Dendritic cell treated with granulocyte-macrophage colony-stimulating factor and Interleukin-4, amounts not matched to agents 40 ng/mL and 50 ng/mL, for 4 days (primary cell): ENCODE measurements around the gene PPP1R16B.

Experiments
- H3K27ac Mint-ChIP-seq: one replicate; pipeline ENCODE4 v1.8.0; 2022; ENCODE audit warnings: mild to moderate bottlenecking, mixed read lengths
- H3K27me3 Mint-ChIP-seq: one replicate; pipeline ENCODE4 v1.8.0; 2022; ENCODE audit warnings: mild to moderate bottlenecking, mixed read lengths
- H3K36me3 Mint-ChIP-seq: one replicate; pipeline ENCODE4 v1.8.0; 2022; ENCODE audit warnings: low read depth, mixed read lengths
- H3K4me1 Mint-ChIP-seq: one replicate; pipeline ENCODE4 v1.8.0; 2022; ENCODE audit warnings: low read depth, mixed read lengths
- H3K4me3 Mint-ChIP-seq: one replicate; pipeline ENCODE4 v1.8.0; 2022; ENCODE audit warnings: mild to moderate bottlenecking, moderate library complexity, mixed read lengths
- H3K9me3 Mint-ChIP-seq: one replicate; pipeline ENCODE4 v1.8.0; 2022; ENCODE audit warnings: mixed read lengths
- intact Hi-C: fragments of 100-400 bp; cut with micrococcal nuclease; formaldehyde crosslinking; loops from one replicate; pipeline ENCODE4 v1.15.0; 2022

PPP1R16B gene

DNA sequence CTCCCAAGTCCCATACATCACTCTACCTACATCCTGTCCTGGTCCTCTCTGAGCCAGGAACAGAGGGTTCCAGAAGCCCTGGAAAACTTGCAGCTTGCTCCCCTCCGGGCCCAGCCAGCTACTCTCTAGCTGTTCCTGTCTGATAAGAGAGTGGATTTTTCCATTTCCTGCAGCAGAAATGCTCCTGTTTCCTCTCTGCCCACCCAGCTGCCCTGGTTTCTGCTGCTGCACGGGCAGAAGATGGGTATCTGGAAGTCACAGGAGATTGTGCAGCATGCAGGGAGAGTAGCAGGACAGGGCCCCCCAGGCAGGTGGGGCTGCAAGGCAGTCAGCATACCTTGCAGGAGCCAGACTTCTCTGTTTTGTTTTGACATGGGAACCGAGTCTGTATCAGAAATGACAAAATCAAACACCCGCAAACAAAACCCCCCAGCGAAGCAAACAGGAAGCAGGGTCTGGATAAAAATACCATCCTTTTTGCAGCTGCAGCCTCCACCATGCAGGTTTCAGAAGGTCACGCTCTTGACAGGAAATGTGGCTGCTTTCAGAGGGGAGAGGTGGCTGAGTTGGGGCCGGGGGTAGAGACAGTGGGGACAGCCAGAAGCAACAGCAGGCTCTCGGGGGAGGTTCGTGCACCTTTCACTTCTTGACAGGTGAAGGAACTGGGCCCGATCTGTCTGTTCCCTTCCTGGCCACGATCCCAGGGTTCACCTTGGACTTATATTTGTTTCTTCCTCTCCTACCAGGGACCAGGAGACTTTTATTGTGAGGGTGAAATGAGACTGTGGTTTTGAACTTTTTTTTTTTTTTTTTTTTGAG, 69.9 kb downstream of the PPP1R16B start:
- intact Hi-C loops, result no loop called here
- Mint-ChIP-seq H3K36me3 (no peaks in the 10 kb centered on the region), H3K4me1 (peaks cover 24% of the 10 kb centered on the region), H3K27ac (no peak overlapping the region), H3K27me3 (peaks cover 12% of the 10 kb centered on the region), H3K9me3 (no peaks in the 10 kb centered on the region), H3K4me3 (no peak overlapping the region)

DNA sequence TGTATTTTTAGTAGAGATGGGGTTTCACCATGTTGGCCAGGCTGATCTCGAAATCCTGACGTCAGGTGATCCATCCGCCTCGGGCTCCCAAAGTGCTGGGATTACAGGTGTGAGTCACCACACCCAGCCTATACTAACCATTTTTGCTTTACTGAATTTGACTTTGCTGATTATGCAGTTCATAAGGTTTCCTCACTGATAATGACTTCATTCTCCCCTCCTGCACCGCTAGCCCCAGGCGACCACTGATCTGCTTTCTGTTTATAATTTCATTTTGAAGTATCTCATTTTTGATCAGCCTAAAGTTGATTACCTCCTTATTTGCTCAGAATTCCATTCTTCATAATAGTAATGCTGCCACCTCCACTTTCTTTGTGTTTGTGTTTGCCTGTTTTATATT, 72.0 kb downstream of the PPP1R16B start:
- peaks cover 15% of the 10 kb centered on the region for H3K4me1 Mint-ChIP-seq
- no peaks in the 10 kb centered on the region for H3K36me3 Mint-ChIP-seq
- intact Hi-C loops, result no loop called here
- H3K9me3 Mint-ChIP-seq, result no peaks in the 10 kb centered on the region
- peaks cover 12% of the 10 kb centered on the region for H3K27me3 Mint-ChIP-seq
- no peak overlapping the region for H3K4me3 Mint-ChIP-seq
- no peak overlapping the region for H3K27ac Mint-ChIP-seq

DNA sequence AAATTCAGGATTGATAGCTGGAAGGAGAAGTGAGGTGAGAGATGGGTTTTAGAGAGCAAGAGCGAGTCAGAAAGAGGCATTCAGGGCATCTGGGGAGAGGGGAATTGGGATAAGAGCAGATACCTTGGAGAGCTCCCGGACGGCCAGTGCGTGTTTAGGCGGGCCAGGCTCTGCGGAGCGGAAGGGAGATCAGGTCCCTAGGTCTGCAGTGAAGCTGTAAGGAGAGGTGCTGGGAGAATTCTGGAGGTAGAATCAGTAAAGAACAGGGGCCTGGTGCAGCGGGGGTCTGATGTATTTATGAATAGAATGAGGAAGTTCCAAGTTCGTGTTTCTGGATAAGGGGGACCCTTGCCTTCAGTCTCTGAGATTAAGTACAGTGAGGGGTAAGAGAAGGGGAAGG, 73.4 kb downstream of the PPP1R16B start:
- Mint-ChIP-seq H3K27ac (no peak overlapping the region), H3K36me3 (no peaks in the 10 kb centered on the region), H3K27me3 (peaks cover 12% of the 10 kb centered on the region), H3K4me3 (no peak overlapping the region), H3K9me3 (no peaks in the 10 kb centered on the region), H3K4me1 (peaks cover 15% of the 10 kb centered on the region)
- intact Hi-C loops, result no loop called here

DNA sequence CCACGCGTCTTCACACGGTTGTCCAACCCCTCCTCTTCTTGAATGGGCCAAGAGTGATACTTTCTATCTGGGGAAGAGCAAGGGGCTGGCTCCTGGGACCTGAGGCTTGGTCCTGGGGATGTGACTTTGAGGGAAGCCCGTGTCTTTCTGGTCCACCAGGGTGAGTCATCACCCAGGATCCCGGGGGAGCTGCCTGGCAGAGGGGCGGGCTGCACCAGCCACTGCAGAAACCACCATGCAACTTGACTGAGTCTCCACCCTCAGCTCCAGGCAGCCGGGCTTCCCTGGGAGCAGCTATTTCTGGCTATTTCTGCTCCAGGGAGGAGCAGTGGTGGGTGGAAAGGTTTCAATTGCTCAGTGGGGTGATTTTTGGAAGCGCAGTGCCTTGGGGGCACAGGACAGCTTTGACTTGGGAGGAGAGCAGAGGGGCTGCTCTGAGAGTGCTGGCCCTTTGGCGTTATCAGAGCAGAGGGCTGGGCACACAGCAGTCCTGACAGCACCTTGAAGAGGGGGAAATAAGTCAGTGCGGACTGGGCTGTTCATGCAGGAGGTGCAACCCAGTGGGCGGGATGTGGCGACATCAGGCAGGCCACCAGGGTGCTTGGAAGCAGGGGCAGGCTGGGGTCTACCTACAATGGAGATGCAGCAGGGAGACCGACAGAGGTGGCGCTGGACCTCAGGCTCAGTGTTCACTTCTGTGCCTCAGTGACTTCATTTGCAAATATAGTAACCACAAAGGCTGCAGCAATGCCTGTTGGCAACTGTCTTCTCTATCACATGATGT, 75.6 kb downstream of the PPP1R16B start:
- intact Hi-C loops, result no loop called here
- Mint-ChIP-seq H3K27me3 (peaks cover 5% of the 10 kb centered on the region), H3K4me1 (peaks cover 5% of the 10 kb centered on the region), H3K4me3 (no peak overlapping the region), H3K9me3 (no peaks in the 10 kb centered on the region), H3K36me3 (no peaks in the 10 kb centered on the region), H3K27ac (no peak overlapping the region)

DNA sequence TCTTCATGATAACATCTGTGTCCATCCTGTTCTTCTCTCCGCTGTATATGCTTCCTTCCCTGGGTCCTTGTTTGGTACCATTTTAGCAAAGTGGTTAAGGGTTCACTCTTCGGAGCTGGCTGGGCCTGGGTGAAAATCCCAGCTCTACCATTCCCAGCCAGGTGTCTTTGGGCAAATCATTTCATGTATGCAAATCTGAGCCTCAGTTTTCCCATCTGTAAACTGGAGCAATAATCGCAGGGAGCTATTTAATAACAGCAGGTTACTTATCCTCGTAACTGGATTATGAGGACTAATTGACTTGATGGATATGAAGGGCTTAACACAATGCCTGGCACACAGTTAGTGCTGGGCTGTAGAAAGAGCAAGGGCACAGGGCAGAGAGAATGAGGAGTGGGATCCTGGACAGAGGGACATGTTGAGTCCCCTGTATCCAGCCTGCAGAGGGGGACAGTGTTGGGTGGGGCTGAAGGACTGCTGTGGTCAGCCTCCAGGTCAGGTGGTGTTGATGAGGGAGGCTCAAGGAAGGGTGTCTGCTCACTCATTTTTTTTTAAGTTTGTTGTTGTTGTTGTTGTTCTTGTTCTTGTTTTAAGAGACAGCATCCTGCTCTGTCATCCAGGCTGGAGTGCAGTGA, 76.4 kb downstream of the PPP1R16B start:
- Mint-ChIP-seq H3K4me1 (peaks cover 5% of the 10 kb centered on the region), H3K4me3 (no peak overlapping the region), H3K36me3 (no peaks in the 10 kb centered on the region), H3K27ac (no peak overlapping the region), H3K27me3 (peaks cover 5% of the 10 kb centered on the region), H3K9me3 (no peaks in the 10 kb centered on the region)
- intact Hi-C loops, result no loop called here

DNA sequence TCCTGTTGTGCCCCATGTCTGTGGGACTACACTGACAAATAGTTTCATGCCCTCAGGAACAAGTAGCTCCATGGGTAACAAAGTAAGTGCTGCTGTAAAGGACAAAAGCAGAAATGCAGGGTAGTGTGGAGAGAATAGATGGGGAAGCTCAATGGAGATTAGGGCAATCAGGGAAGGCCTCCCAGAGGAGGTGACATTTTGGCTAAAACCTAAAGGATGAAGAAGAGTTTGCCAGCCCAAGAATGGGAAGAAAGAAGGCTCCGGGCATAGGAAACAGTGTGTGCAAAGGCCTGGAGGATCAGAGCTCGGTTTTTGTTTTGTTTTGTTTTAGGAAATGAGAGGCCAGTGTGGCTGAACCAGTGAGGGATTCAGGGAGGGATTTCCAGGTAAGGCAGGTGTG, 77.1 kb downstream of the PPP1R16B start:
- Mint-ChIP-seq H3K9me3 (no peaks in the 10 kb centered on the region), H3K4me3 (no peak overlapping the region), H3K36me3 (no peaks in the 10 kb centered on the region), H3K27me3 (peaks cover 5% of the 10 kb centered on the region), H3K27ac (no peak overlapping the region), H3K4me1 (peaks cover 5% of the 10 kb centered on the region)
- intact Hi-C loops, result no loop called here

DNA sequence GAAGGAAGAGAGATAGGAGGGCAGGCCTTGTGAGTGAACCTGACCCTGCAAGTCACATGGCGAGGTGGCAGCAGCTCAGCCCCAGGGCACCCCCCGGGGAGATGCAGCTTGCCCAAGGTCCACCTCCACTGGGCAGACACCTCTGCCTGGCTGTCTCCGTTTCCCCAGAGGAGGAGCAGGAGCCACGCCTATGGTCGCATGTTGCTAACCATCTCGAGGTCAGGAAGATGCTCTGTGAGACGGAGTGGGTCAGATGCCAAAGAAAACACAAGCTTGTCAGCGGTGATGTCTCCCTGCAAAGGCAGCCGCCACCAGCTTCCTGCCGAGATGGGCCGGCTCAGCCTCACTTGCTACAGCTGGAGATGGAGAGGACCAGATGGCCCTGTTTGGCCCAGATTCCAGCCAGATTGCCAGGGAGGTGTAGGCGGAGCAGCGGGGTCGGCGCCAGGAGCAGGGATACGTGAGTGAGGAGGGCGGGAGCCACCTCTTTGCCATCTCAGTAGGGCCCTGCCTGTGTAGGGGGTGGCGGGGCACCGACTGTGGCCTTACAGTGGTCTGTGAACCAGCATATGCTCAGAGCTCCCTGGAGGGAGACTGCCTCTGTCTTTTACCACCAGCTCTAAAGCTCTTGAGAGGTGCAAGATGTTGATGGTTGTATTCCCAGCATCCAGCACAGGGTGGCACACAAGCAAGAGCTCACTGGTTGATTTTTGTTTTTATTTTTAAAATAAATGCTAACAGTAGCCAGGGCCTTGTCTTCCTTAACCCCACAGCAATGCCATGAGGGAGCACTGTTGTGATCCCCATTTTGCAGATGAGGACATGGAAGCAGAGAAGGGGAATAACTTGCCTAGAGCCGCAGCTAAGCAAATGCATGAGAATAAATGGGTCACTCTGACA, 77.8 kb downstream of the PPP1R16B start:
- no peaks in the 10 kb centered on the region for H3K36me3 Mint-ChIP-seq
- H3K4me1 Mint-ChIP-seq, result peaks cover 5% of the 10 kb centered on the region
- no peaks in the 10 kb centered on the region for H3K9me3 Mint-ChIP-seq
- intact Hi-C loops, result no loop called here
- peaks cover 5% of the 10 kb centered on the region for H3K27me3 Mint-ChIP-seq
- H3K4me3 Mint-ChIP-seq, result no peak overlapping the region
- no peak overlapping the region for H3K27ac Mint-ChIP-seq

DNA sequence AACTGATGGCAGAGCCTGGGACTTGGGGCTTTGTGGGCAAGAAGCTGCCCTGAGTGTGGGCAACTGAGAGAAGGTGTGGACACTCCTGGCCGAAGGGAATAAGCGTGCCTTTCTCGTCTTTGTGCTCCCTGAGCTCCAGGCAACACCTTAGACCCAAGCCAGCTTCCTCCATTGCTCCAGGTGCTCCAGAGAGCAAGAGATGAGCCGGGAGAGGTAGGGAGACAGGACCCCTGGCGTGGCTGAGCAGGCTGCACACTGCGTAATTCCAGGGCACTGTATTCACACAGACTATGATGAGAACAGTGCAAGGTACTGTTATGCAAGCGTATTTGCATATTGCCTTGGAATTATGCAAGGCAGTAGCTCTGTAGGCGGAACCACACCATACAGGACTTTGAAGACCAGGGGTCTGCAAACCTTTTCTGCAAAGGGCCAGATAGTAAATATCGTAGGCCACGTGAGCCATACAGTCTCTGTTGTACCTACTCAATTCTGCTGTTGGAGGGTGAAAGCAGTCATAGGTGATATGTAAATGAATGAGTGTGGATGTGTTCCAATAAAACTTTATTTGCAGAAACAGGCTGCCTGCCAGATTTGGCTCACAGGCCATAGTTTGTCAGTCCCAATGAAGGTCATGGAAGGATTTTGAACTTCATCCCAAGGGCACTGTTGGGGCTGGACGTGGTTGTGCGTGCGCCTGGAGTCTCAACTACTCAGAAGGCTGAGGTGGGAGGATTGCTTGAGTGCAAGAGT, 78.7 kb downstream of the PPP1R16B start:
- no peaks in the 10 kb centered on the region for H3K9me3 Mint-ChIP-seq
- H3K4me1 Mint-ChIP-seq, result no peaks in the 10 kb centered on the region
- H3K27ac Mint-ChIP-seq, result no peak overlapping the region
- no peak overlapping the region for H3K4me3 Mint-ChIP-seq
- intact Hi-C loops, result no loop called here
- H3K36me3 Mint-ChIP-seq, result no peaks in the 10 kb centered on the region
- no peaks in the 10 kb centered on the region for H3K27me3 Mint-ChIP-seq

DNA sequence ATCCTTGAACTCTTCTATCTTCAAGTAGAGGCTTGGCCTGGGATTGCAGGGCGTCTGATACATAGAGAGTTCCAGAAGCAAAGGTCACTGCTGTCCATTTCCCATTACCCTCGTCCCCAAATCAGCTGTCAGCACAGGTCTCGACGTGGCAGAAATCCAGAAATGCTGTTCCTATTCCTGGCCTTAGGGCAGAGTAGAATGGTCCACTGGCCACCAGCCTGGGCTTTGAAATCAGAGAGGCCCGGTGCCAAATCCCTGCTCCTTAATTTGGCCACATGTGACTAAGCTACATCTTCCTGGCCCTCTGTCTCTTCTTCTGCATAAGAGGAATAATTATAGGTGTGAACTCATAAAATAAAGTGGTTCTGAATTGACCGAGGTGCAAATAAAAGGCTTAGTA, 79.9 kb downstream of the PPP1R16B start:
- intact Hi-C loops, result no loop called here
- H3K27ac Mint-ChIP-seq, result no peak overlapping the region
- no peaks in the 10 kb centered on the region for H3K4me1 Mint-ChIP-seq
- no peaks in the 10 kb centered on the region for H3K27me3 Mint-ChIP-seq
- no peaks in the 10 kb centered on the region for H3K9me3 Mint-ChIP-seq
- H3K4me3 Mint-ChIP-seq, result no peak overlapping the region
- no peaks in the 10 kb centered on the region for H3K36me3 Mint-ChIP-seq

DNA sequence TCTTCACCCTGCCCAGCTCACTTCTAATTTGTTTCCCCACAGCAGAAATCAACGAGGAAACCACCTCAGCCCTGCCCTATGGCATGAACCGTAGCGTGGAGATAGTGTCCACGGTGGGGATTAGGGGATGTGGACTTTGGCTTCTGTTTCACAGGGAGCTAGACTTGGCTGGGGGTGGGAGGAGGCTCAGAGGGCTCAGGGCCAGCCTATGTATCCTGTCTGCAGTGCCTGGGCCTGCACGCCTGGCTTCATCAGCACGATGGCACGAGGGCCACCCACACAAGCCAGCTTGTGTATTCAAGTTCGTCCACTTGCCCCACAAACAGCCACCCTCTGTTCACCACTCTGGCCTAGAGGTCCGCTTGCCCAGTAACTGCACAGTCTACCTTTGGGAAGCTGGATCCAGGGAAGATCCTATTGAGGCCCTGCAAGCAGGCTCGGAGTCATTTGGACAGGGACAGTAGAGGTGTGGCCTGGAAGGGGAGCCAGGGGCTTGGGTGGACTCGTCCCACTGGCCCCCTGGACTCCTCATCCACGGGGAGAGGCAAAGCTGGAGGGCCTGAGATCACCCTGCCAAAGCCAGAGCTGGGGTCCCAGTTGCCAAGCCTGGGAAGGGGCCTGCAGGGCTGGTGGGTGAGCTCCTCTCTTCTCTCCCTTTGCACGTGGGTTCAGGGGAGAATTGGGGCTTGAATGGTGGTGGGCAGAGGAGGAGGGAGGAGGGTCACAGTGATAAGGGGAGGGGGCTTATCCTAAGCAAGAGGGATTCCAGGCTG, 82.7 kb downstream of the PPP1R16B start:
- Mint-ChIP-seq H3K36me3 (no peaks in the 10 kb centered on the region), H3K27me3 (peaks cover 1% of the 10 kb centered on the region), H3K9me3 (peaks cover 8% of the 10 kb centered on the region), H3K27ac (no peak overlapping the region), H3K4me3 (no peak overlapping the region), H3K4me1 (peaks cover 8% of the 10 kb centered on the region)
- intact Hi-C loops, result no loop called here

DNA sequence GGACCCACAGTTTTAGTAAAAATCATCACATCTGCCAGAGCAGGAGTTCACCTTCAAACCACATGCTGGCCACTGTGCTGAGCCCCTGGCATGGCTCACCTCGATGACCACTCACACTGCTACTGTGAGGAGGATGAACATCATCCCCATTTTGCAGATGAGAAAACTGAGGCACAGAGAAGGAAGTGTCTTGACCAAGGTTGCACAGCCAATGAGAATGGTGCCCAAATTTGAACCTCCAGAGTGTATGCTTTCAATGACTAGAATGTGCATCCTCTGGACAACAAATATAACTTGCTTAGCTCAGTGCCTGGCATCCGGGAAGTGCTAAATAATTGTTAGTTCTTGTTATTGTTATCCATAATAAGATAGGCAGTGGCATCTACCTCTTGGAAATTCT, 83.6 kb downstream of the PPP1R16B start:
- intact Hi-C loops, result no loop called here
- no peak overlapping the region for H3K27ac Mint-ChIP-seq
- H3K4me3 Mint-ChIP-seq, result no peak overlapping the region
- peaks cover 2% of the 10 kb centered on the region for H3K27me3 Mint-ChIP-seq
- peaks cover 8% of the 10 kb centered on the region for H3K9me3 Mint-ChIP-seq
- peaks cover 14% of the 10 kb centered on the region for H3K4me1 Mint-ChIP-seq
- no peaks in the 10 kb centered on the region for H3K36me3 Mint-ChIP-seq

DNA sequence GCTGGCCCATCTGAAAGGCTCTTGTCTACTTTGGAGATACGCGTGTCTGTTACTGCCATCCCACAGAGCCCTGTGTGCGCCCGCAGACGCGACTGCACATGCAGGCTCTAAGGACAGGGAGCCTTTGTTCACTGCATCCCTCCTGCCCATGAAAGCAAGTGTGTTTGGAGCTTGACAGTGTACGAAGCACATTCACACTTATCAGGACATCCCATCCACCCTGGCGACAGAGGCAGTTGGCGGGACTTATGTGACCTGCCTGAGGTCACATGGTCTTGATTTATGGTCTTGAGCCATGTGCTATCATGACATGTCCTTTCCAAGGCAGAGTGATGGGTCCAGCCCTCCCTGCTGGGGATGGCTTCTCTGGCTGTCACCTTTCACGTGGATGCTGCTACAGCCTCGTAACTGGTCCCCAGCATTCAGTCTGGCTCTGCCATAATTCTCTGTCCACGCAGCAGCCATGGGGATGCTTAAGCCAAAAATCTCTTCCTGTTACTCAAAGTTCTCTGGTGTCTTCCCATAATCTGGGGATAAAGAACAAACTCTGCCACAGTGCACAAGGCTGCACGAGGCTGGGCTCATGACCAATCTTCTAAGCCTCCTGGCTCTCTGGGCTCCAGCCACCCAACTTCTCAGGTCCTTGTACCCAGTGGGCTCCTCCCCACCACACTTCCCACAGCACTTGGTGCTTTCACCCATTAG, 84.4 kb downstream of the PPP1R16B start:
- no peak overlapping the region for H3K4me3 Mint-ChIP-seq
- no peak overlapping the region for H3K27ac Mint-ChIP-seq
- peaks cover 8% of the 10 kb centered on the region for H3K9me3 Mint-ChIP-seq
- intact Hi-C loops, result loop anchor here (5.0 kb wide), 1 partner anchor 83 kb away; the partner anchor contains the start of gene PPP1R16B
- H3K4me1 Mint-ChIP-seq, result peaks cover 14% of the 10 kb centered on the region
- H3K27me3 Mint-ChIP-seq, result peaks cover 8% of the 10 kb centered on the region
- no peaks in the 10 kb centered on the region for H3K36me3 Mint-ChIP-seq
